Motor neuron (in vitro differentiated cells): ENCODE results near the gene SEMA3F. TPM values are rescaled to one million over a fixed set of nuclear protein-coding genes. Genes with fewer than 3 reads are reported as not detected.

Source experiments
- ATAC-seq, 8 experiments: fragments of 200-7000 bp; cut with Tn5 transposase; replicated peaks in 6 of 8; 2 replicates each; pipeline ENCODE4 v1.8.0; 2021; ENCODE audit warnings: mild to moderate bottlenecking in 8 of 8, moderate library complexity in 8 of 8
- H3K27ac ChIP-seq, 2 donors: fragments of 250-450 bp; sonication (Bioruptor Pico); 2 replicates each; pipeline ENCODE4 v1.9.0; 2021; ENCODE audit warnings: antibody characterized with exemption in 2 of 2, mild to moderate bottlenecking in 2 of 2, moderate library complexity in 1 of 2
- H3K4me1 ChIP-seq, 2 donors: fragments of 250-450 bp; sonication (Bioruptor Pico); replicated peaks in 1 of 2; 2 replicates each; pipeline ENCODE4 v1.6.1; 2021; ENCODE audit warnings: antibody characterized with exemption in 2 of 2, mild to moderate bottlenecking in 2 of 2, moderate library complexity in 1 of 2
- H3K4me3 ChIP-seq, 5 donors: fragments of 250-450 bp; sonication (Bioruptor Pico); 2 replicates each; pipeline ENCODE4 v1.9.0; 2021; ENCODE audit warnings: antibody characterized with exemption in 5 of 5, mild to moderate bottlenecking in 5 of 5, moderate library complexity in 4 of 5
- WGBS, 10 experiments: fragments of 450-650 bp; shearing (Covaris generic); methylation state at CpG; one replicate each; pipeline ENCODE4 v1.0.0; 2022; 5-methylcytosine and 5-hydroxymethylcytosine counted together
- in situ Hi-C, 9 experiments: fragments of 400-800 bp; cut with MboI; loops; one replicate each; pipeline ENCODE4 v1.15.0; 2021; ENCODE audit warnings: low sequenced_read_pairs in 9 of 9, low pct_unique_long_range_greater_than_20kb in 2 of 9; ENCODE audit not compliant: unreplicated experiment in 9 of 9
- total RNA-seq, 8 experiments: library from RNA; unstranded; fragments of 300-600 nt; gene quantifications; 2 replicates each; pipeline versions ENCODE4 v1.2.3 to v1.2.4, GENCODE V29; 2022

Gene SEMA3F
- total RNA-seq, 8 experiments from 2014 or later, result 0.61 to 8.5 (median 3.1) TPM

DNA sequence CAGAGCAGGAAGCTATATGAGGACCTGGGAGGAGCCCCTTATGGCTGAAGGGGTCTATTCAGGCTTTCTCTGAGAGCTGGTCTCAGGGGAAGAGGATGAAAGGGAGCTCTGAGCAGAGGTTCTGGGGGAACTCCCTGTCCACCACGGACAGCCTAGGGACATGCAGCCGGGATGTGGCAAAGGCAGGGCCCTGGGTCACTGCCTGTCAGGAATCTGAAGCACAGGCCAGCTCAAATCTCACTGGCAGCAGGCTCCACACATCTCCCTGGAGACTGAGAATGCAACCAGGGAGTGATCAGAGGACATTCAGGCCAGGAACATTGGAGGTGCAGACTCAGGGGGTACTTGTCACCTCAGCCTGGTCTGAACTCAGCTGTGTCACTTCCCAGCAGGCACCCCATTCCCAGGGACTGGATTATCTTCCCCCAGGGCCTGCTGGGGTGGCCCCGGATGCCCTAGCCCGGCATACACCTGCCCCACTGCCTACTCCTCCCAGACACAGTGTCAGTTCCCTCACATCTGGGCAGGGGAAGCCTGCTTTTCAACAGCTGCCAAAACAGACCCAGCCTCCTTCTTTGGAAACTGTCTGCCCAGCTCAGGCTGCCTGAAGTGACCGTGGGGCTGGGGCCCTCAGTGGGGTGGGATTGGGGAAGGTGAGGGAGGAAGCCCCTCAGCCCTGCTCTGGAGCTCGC is 18.3 kb upstream of the SEMA3F start:
- in situ Hi-C loops, result no loop called here
- peak; percentile 7 to 89 (median 38) for ATAC-seq
- no peak overlapping the region for H3K4me3 ChIP-seq
- no peak overlapping the region for H3K27ac ChIP-seq
- 0% methylated on average over 2 of the region's 6 CpGs; no CpG with 5 or more reads in 9 of the 10 experiments for WGBS, 10 experiments
- H3K4me1 ChIP-seq, result peaks cover 35 to 54% of the 10 kb centered on the region in 2 donors

GRCh38 chr3:50137531-50137930 is 17.6 kb upstream of the SEMA3F start:
- H3K4me1 ChIP-seq, result peaks cover 35 to 52% of the 10 kb centered on the region in 2 donors
- no CpG with 5 or more reads among the region's 6 CpGs for WGBS, 10 experiments
- H3K4me3 ChIP-seq, result no peak overlapping the region
- H3K27ac ChIP-seq, result no peak overlapping the region
- in situ Hi-C loops, result no loop called here
- ATAC-seq, result peak in 1 of 8 experiments; percentile 5

DNA sequence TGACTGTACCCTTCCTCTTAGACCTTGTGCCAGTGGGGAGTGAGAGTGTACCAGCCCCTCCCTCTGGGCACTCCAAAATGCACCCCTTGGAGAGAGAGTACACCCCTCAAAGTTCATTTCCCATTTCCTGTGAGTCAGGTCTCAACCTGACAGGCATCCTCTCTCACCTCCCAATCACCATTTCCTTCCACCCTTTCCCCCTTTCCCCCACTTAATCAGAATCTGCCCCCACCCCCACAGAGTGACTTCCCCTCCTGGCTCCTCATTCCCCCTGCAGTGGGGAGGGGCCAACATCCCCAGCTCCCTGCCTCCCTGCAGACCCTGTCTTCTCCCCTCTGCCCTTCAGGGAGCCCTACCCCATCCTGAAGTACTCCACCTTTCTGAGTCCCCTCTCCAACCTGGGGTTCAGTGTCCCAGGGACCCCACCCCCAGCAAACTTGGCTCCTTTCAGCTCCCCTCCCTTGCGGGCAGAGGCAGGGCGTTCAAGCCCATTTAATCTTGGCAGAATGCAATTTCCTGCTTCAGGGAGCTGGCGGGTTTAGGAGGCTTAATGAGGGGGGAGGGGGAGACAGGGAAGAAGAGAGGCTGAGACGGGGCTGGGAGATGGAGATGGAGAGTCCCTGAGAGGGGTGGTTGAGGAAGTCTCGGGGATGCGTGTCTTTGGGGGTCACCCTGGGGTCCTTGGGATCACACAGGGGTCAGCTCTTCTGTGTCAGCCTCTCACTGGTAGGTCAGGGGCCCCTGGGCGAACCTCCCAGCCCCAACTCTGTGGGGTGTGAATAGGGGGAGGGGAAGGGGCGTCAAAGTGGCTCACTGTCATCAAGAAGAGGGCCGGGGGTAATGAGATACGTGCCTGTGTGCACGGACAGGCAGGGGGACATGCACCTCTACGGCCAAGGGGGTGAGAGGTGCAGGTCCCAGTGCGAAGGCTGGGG is 16.6 kb upstream of the SEMA3F start:
- no peak overlapping the region for H3K27ac ChIP-seq
- ATAC-seq, result peak in 7 of 8 experiments; percentile 17 to 61 (median 54)
- H3K4me3 ChIP-seq, result no peak overlapping the region
- in situ Hi-C loops, result no loop called here
- peaks cover 35 to 42% of the 10 kb centered on the region in 2 donors for H3K4me1 ChIP-seq
- no CpG with 5 or more reads among the region's 13 CpGs for WGBS, 10 experiments

- in situ Hi-C loops, result no loop called here
- ATAC-seq, result peak in 3 of 8 experiments; percentile 3 to 26 (median 13)
- WGBS, 10 experiments, result 40% methylated on average over 2 of the region's 6 CpGs; no CpG with 5 or more reads in 9 of the 10 experiments
- H3K4me1 ChIP-seq, result peaks cover 35 to 37% of the 10 kb centered on the region in 2 donors
- H3K4me3 ChIP-seq, result no peak overlapping the region
- H3K27ac ChIP-seq, result no peak overlapping the region
These were observed 15.8 kb upstream of the SEMA3F start for GRCh38 chr3:50139308-50139707.

GRCh38 chr3:50139718-50140423 is 15.3 kb upstream of the SEMA3F start:
- H3K4me1 ChIP-seq, result peaks cover 35 to 36% of the 10 kb centered on the region in 2 donors
- 54 to 100% (median 80%) methylated on average over 1 to 4 of the region's 13 CpGs; no CpG with 5 or more reads in 5 of the 10 experiments for WGBS, 10 experiments
- peak in 2 of 8 experiments; percentile 5 to 9 for ATAC-seq
- H3K4me3 ChIP-seq, result no peak overlapping the region
- in situ Hi-C loops, result no loop called here
- H3K27ac ChIP-seq, result no peak overlapping the region

DNA sequence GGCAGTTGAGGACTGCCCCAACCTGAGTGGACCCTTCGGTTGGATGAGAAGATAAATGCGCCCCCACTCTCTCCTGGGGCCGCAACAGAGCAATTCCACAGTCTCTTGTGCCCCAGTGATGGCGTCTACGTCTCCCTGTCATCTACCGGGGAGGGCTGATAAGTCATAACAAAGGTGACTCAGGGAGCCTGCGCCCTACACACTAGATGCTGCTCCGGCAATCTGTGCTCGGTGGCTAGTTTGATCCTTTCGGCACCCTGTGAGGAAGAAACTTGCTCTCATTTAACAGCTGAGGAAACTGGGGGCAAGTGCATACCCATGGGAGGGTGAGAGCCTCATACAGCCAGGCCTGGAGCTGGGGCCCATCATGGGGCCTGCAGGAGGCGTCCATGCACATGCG is 14.1 kb upstream of the SEMA3F start:
- ATAC-seq, result no peak
- 65 to 94% (median 80%) methylated on average over 1 to 6 of the region's 12 CpGs; no CpG with 5 or more reads in 5 of the 10 experiments for WGBS, 10 experiments
- in situ Hi-C loops, result no loop called here
- H3K4me1 ChIP-seq, result peaks cover 35 to 36% of the 10 kb centered on the region in 2 donors
- H3K27ac ChIP-seq, result no peak overlapping the region
- no peak overlapping the region for H3K4me3 ChIP-seq

GRCh38 chr3:50146316-50146901 is 8.7 kb upstream of the SEMA3F start:
- peak in 5 of 8 experiments; percentile 12 to 49 (median 21) for ATAC-seq
- in situ Hi-C loops, result no loop called here
- Histone ChIP-seq H3K27ac (no peak overlapping the region), H3K4me3 (no peak overlapping the region), H3K4me1 (no peaks in the 10 kb centered on the region)
- WGBS, 10 experiments, result 20 to 100% (median 80%) methylated on average over 1 to 2 of the region's 3 CpGs; no CpG with 5 or more reads in 5 of the 10 experiments

GRCh38 chr3:50147016-50147415 is 8.1 kb upstream of the SEMA3F start:
- no peak for ATAC-seq
- in situ Hi-C loops, result no loop called here
- H3K4me1 ChIP-seq, result no peaks in the 10 kb centered on the region
- WGBS, 10 experiments, result 40 to 95% (median 84%) methylated on average over 1 to 6 of the region's 7 CpGs; no CpG with 5 or more reads in 6 of the 10 experiments
- H3K4me3 ChIP-seq, result no peak overlapping the region
- H3K27ac ChIP-seq, result no peak overlapping the region

GRCh38 chr3:50147447-50147846 is 7.7 kb upstream of the SEMA3F start:
- 0 to 100% (median 0%) methylated on average over 1 of the region's 2 CpGs; no CpG with 5 or more reads in 7 of the 10 experiments for WGBS, 10 experiments
- H3K4me1 ChIP-seq, result no peaks in the 10 kb centered on the region
- peak in 3 of 8 experiments; percentile 27 to 50 (median 40) for ATAC-seq
- no peak overlapping the region for H3K4me3 ChIP-seq
- in situ Hi-C loops, result no loop called here
- no peak overlapping the region for H3K27ac ChIP-seq

GRCh38 chr3:50147861-50148260 is 7.3 kb upstream of the SEMA3F start:
- 0 to 53% (median 10%) methylated on average over 1 to 4 of the region's 6 CpGs; no CpG with 5 or more reads in 6 of the 10 experiments for WGBS, 10 experiments
- in situ Hi-C loops, result no loop called here
- H3K4me1 ChIP-seq, result no peaks in the 10 kb centered on the region
- H3K4me3 ChIP-seq, result no peak overlapping the region
- no peak overlapping the region for H3K27ac ChIP-seq
- peak in 4 of 8 experiments; percentile 17 to 97 (median 84) for ATAC-seq

- Histone ChIP-seq H3K4me3 (no peak overlapping the region), H3K27ac (no peak overlapping the region), H3K4me1 (peaks cover 0 to 2% of the 10 kb centered on the region in 2 donors)
- WGBS, 10 experiments, result 86 to 100% (median 91%) methylated on average over 1 of the region's 1 CpG; no CpG with 5 or more reads in 7 of the 10 experiments
- no peak for ATAC-seq
- in situ Hi-C loops, result no loop called here
These were observed 4.7 kb upstream of the SEMA3F start for GRCh38 chr3:50150404-50150750.

GRCh38 chr3:50150863-50151686 is 4.0 kb upstream of the SEMA3F start:
- H3K4me1 ChIP-seq, result peaks cover 3 to 9% of the 10 kb centered on the region in 2 donors
- ATAC-seq, result no peak
- in situ Hi-C loops, result no loop called here
- WGBS, 10 experiments, result 66 to 100% (median 73%) methylated on average over 1 to 3 of the region's 18 CpGs; no CpG with 5 or more reads in 6 of the 10 experiments
- no peak overlapping the region for H3K4me3 ChIP-seq
- no peak overlapping the region for H3K27ac ChIP-seq
